Naive B cell (primary cell): Measurements from ENCODE around the gene DOCK4. TPM values are rescaled to one million over a fixed set of nuclear protein-coding genes. Genes with fewer than 3 reads are reported as not detected.
A peak's percentile ranks its signal among the peaks of the same experiment; 100 is the strongest.

Source experiments
- ATAC-seq, 2 donors: fragments of 150-1000 bp; cut with Tn5 transposase; 2 replicates each; pipeline ENCODE4 v1.10.0; 2021; ENCODE audit warnings: low read depth in 2 of 2, mild to moderate bottlenecking in 2 of 2, moderate library complexity in 2 of 2
- DNase-seq: peaks from one replicate; pipeline ENCODE4 v3.0.0; 2022
- H3K27ac Mint-ChIP-seq, 6 donors: one replicate each; pipeline ENCODE4 v1.8.0; 2020 to 2022; ENCODE audit warnings: mild to moderate bottlenecking in 6 of 6, mixed read lengths in 6 of 6, moderate library complexity in 5 of 6, inconsistent platforms in 2 of 6
- H3K27me3 Mint-ChIP-seq, 3 donors: one replicate each; pipeline ENCODE4 v1.8.0; 2021 to 2022; ENCODE audit warnings: mixed read lengths in 3 of 3, mild to moderate bottlenecking in 1 of 3
- H3K36me3 Mint-ChIP-seq, 2 donors: one replicate each; pipeline ENCODE4 v1.8.0; 2020 to 2022; ENCODE audit warnings: mixed read lengths in 2 of 2, inconsistent platforms in 1 of 2, mild to moderate bottlenecking in 1 of 2
- H3K4me1 Mint-ChIP-seq, 3 donors: one replicate each; pipeline ENCODE4 v1.8.0; 2020 to 2022; ENCODE audit warnings: mixed read lengths in 3 of 3, inconsistent platforms in 1 of 3, mild to moderate bottlenecking in 1 of 3, moderate library complexity in 1 of 3
- H3K4me3 Mint-ChIP-seq, 8 donors: one replicate each; pipeline ENCODE4 v1.8.0; 2020 to 2022; ENCODE audit warnings: mild to moderate bottlenecking in 8 of 8, mixed read lengths in 8 of 8, moderate library complexity in 8 of 8, inconsistent platforms in 2 of 8
- H3K9me3 Mint-ChIP-seq, 7 donors: one replicate each; pipeline ENCODE4 v1.8.0; 2020 to 2022; ENCODE audit warnings: mixed read lengths in 7 of 7, mild to moderate bottlenecking in 5 of 7, inconsistent platforms in 2 of 7, moderate library complexity in 1 of 7
- polyA plus RNA-seq, 6 donors: library from polyadenylated mRNA; unstranded; fragments of 300-500 nt; fragmentation: Illumina TruSeq; gene quantifications; one replicate each; pipeline ENCODE4 v1.2.3, GENCODE V29; 2021; ENCODE audit warnings: low read depth in 6 of 6

Gene DOCK4
- polyA plus RNA-seq, 6 donors from 2014 or later: 0.16 to 0.55 (median 0.28) TPM; not detected in 3

DNA sequence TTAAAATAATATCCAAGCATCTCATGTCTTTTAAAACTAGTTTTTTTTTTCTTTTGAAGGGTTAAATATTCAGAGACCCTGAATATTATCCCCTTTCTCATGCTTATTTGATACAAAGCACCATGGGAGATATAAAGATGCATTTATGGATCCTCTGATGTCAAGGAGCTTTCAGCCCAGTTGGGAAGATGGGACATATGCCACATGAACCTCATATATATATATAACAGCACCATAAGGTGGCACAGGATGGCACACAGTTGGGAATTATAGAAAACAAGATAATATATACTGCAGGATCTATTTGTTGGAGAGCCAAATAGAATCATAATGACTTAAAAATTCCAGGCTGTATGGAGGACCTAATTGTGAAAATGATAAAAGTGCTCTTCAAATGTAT is 458.5 kb downstream of the DOCK4 start:
- ATAC-seq (no peak), DNase-seq (no peak)
- Mint-ChIP-seq H3K36me3 (no peaks in the 10 kb centered on the region), H3K9me3 (peaks cover 0 to 4% (median 0%) of the 10 kb centered on the region in 7 donors), H3K4me3 (no peak overlapping the region), H3K27ac (no peak overlapping the region), H3K4me1 (no peaks in the 10 kb centered on the region), H3K27me3 (peaks cover 0 to 8% (median under 1%) of the 10 kb centered on the region in 3 donors)

DNA sequence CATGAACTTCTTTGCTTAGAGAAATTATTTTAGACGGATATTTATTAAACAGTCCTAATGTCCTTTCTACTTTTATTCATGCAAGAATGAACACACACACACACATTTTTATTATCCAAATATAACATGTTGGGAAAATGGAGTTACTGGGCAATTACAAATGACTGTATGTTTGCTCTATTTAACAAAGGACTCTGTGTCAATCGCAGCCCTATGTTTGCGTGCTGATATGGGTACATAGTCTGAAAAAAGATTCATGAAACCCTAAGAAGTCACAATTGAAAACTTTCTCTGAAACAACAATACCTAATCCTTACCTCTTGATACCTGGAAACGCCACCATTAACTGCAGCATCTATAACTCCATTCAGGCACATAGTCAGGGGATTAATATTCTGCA is 459.2 kb downstream of the DOCK4 start:
- Mint-ChIP-seq H3K27ac (no peak overlapping the region), H3K36me3 (no peaks in the 10 kb centered on the region), H3K9me3 (peaks cover 0 to 4% (median 0%) of the 10 kb centered on the region in 7 donors), H3K4me3 (no peak overlapping the region), H3K27me3 (peaks cover 0 to 8% (median 5%) of the 10 kb centered on the region in 3 donors), H3K4me1 (no peaks in the 10 kb centered on the region)
- ATAC-seq (no peak), DNase-seq (no peak)

DNA sequence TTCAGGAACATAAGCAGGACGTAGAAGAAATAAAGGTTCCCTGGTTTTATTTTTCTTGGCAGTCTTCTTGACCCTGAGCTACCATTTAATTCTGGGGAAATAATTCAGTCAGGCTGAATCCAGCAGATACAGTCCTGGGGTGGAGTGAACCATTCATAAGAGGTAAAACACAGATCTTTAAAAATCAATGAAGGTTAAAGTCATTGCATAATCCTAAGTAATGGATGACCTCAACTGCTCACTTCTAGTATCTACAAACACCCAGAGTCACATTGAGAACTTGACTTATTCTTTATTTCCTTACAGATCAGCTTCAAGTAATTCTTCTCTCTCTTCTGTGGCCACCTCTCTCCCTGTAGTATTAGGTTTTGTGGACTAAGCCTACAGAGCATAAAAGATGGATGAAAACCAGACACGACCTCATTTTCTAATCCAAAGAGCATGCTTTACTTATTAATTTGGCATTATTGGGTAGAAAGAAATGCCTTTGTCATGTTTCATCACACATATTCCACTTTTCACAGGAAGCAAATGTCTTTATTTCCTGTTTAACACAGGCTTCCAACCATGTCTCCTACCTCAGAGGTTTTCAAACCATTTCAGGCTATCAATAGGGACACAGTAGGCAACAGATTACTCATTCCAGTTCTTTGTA is 461.6 kb downstream of the DOCK4 start:
- Mint-ChIP-seq H3K27ac (no peak overlapping the region), H3K27me3 (peaks cover 0 to 8% (median 5%) of the 10 kb centered on the region in 3 donors), H3K9me3 (peaks cover 0 to 4% (median 0%) of the 10 kb centered on the region in 7 donors), H3K36me3 (no peaks in the 10 kb centered on the region), H3K4me3 (no peak overlapping the region), H3K4me1 (no peaks in the 10 kb centered on the region)
- no peak for DNase-seq
- ATAC-seq: no peak

DNA sequence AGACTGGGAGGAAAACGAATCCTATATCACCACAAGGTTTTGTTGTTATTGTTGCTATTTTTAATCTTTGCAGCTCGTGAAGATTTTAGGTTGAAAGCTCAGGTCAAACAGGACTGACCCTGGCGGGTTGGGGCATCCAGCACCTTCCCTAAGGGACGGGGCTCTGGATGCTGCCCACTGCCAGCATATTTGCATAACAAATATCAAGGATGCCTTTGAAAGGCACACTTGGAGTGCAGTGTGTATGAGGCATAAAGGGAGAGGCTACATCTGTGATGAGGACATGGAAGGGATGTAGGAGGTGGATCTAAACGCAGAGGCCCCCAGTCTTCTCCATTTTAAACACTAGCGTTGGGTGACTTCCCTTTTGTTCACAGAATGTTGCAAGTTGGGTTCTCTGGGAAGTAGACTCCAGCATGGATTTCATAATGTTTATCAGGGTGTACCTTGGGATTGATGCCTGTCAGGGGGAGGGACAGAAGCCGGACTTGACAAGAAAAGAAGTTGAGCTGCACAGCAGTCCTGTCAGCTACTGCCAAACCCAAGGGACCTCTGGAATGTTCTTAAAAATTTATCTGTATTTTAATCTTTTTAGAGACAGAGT is 462.9 kb downstream of the DOCK4 start:
- ATAC-seq (no peak), DNase-seq (no peak)
- peaks cover 0 to 2% (median 0%) of the 10 kb centered on the region in 7 donors for H3K9me3 Mint-ChIP-seq
- H3K27ac Mint-ChIP-seq: no peak overlapping the region
- no peaks in the 10 kb centered on the region for H3K4me1 Mint-ChIP-seq
- no peaks in the 10 kb centered on the region for H3K36me3 Mint-ChIP-seq
- H3K4me3 Mint-ChIP-seq: no peak overlapping the region
- H3K27me3 Mint-ChIP-seq: peaks cover 0 to 8% (median 5%) of the 10 kb centered on the region in 3 donors

DNA sequence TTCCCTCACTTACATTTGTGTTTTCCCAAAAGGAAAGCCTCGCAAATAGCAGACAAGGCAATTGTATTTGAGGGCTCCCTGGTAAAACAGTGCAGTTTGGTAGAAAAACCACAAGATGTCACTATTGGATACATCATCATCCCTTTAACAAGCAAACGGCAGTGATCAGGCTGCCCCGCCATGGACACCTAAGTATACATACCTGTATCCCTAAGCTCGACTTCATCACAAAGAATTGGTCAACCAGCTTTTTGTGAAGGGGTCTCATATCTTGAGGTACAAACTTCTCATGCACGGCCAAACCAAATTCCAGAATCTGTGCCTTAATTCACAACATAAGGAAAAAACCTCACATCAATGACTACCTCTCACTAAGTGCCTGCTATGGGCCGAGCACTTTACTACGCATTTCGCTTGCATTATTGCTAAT is 464.4 kb downstream of the DOCK4 start:
- DNase-seq (peak; percentile 33), ATAC-seq (peak; percentile 47 to 54)

DNA sequence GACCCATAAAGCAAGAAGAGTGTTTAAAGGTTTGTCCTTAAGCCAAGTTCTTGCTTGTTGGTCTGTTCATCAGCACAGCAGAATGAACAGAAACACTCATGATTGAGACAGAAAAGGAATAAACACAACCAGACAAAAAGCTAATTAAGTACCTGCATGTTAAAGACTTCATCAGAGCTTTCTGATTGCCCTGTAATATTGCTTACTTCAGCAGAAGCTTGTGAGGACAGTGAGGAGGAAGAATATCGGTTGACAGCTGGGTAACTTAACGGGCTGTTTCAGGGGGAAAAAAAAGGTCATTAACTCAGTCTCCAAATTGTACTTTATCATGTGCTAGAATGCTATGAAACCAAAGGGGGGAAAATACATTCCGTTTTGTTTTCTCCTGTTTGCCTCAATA is 465.3 kb downstream of the DOCK4 start:
- Mint-ChIP-seq H3K27me3 (peaks cover 0 to 14% (median 7%) of the 10 kb centered on the region in 3 donors), H3K9me3 (peaks cover 0 to 2% (median 0%) of the 10 kb centered on the region in 7 donors), H3K4me1 (no peaks in the 10 kb centered on the region), H3K27ac (no peak overlapping the region), H3K4me3 (no peak overlapping the region), H3K36me3 (no peaks in the 10 kb centered on the region)
- no peak for ATAC-seq
- no peak for DNase-seq

More for the DNA sequence above, 464.4 kb downstream of the DOCK4 start:
- Mint-ChIP-seq H3K4me1 (no peaks in the 10 kb centered on the region), H3K27ac (no peak overlapping the region), H3K27me3 (peaks cover 0 to 5% (median 4%) of the 10 kb centered on the region in 3 donors), H3K4me3 (no peak overlapping the region), H3K9me3 (peaks cover 0 to 2% (median 0%) of the 10 kb centered on the region in 7 donors), H3K36me3 (no peaks in the 10 kb centered on the region)

DNA sequence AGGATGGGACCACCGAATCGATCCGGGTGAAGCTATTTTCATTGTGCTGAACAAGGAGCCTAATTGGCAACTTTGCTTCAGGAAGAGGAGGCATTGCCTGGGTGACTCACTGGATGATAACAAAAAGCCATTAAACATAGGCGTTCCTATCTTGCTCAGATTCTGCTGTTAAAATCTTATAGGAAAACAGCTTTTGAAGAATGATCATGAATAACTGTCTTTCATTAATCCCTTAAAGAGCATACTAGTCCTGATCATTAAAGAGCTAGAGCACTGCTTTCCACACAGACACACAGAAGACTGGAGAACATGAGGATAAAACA is 469.7 kb downstream of the DOCK4 start:
- H3K9me3 Mint-ChIP-seq: no peaks in the 10 kb centered on the region
- DNase-seq (no peak), ATAC-seq (no peak)
- no peaks in the 10 kb centered on the region for H3K4me1 Mint-ChIP-seq
- H3K36me3 Mint-ChIP-seq: no peaks in the 10 kb centered on the region
- no peak overlapping the region for H3K4me3 Mint-ChIP-seq
- peaks cover 0 to 9% (median 8%) of the 10 kb centered on the region in 3 donors for H3K27me3 Mint-ChIP-seq
- H3K27ac Mint-ChIP-seq: no peak overlapping the region

DNA sequence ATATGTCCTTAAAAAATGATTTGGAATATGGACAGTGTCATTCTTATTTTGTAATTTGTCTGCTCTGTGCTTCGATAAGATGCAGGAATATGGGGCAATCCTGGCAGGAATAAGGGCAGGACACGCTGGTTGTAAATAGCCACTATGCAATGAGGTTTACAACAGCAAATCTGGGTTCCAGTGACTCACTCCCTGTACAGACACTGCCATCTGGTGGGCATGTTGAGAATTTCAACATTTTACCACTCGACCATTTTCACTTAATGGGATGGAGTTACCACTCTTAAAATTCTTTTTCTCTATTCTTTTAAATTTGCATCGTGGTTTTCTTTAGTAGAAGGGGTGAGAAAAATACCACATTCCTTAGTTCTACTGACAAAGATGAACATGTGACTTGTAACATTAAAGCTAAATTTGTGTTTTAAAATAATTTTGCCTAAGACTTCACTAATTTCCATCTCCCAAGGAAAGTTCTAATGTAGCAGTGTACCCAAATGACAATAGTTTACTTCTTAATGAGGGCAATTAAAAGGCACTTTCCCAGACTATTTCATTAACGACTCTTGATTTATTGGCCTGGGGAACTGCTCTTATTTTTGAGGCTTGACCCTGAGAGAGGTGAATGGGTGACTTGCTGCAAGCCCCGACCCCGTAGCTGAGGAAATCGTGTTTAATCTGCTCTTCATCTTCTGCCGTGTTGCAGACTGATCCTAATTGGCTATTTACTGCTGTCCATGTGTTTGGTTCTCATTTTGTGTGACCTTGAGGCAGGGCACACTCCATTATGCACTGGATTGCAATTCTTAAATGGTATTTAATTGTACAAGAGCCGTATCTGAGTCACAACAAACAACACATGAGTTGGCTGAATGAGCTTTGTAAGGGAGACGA is 470.3 kb downstream of the DOCK4 start:
- Mint-ChIP-seq H3K27ac (peak overlapping the region in 1 of 6 donors; percentile 24), H3K36me3 (no peaks in the 10 kb centered on the region), H3K4me1 (no peaks in the 10 kb centered on the region), H3K4me3 (no peak overlapping the region), H3K27me3 (peaks cover 0 to 9% (median 8%) of the 10 kb centered on the region in 3 donors), H3K9me3 (no peaks in the 10 kb centered on the region)
- ATAC-seq (no peak), DNase-seq (peak; percentile 34)

DNA sequence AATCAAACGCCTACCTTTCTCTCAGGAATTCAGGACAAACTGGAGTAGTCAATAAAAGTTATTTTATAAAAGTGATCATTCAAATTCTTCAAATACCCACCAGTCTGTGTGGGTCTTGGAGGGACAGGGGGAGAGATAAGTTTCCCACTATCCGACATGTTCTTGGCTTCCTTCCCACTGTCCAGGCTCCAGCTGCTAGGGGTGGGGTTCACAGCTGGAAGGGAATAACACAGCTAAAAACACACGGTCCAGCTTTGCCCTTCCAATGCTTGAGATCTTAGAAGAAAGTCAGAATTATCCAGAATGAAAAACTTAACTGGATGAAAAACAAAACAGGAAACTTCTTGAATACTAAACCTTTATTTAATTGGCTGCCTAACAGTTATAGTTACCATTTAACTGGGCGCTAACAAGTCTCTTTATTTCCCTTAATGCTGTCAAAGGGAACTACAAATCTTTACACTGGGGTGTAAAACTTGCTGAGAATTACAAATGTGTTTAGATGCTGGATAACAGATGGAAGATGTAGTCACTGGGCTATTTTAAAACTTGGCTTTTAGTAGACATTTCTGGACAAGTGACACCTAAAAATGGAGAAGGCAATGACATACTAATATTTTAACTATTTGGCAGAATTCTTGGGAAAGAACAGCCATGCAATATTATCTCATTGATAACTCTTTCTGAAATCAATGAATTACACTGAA is 471.1 kb downstream of the DOCK4 start:
- Mint-ChIP-seq H3K27me3 (peaks cover 0 to 9% (median 8%) of the 10 kb centered on the region in 3 donors), H3K4me3 (no peak overlapping the region), H3K4me1 (no peaks in the 10 kb centered on the region), H3K27ac (no peak overlapping the region), H3K36me3 (no peaks in the 10 kb centered on the region), H3K9me3 (no peaks in the 10 kb centered on the region)
- ATAC-seq (no peak), DNase-seq (no peak)

DNA sequence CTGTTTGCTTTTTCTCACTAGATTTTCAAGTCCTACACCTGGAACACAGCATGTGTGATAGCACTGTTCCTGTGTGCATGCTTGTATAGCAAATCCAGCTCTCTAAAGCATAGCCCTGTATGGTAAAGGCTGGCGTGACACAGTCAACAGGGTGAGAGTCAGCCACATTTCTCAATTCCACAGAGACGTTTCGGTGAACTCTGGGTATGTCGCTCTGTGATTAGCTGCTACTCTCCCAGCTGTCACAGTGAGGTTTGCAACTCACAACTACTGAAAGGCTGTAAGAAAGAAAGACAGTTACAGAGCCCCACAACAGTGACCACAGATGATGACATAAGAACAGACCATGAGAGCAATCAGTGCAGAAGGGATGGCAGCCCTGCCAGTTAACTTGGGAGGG is 473.3 kb downstream of the DOCK4 start:
- Mint-ChIP-seq H3K27me3 (peaks cover 0 to 9% (median 8%) of the 10 kb centered on the region in 3 donors), H3K9me3 (no peaks in the 10 kb centered on the region), H3K4me1 (no peaks in the 10 kb centered on the region), H3K27ac (no peak overlapping the region), H3K36me3 (no peaks in the 10 kb centered on the region), H3K4me3 (no peak overlapping the region)
- ATAC-seq (no peak), DNase-seq (no peak)

DNA sequence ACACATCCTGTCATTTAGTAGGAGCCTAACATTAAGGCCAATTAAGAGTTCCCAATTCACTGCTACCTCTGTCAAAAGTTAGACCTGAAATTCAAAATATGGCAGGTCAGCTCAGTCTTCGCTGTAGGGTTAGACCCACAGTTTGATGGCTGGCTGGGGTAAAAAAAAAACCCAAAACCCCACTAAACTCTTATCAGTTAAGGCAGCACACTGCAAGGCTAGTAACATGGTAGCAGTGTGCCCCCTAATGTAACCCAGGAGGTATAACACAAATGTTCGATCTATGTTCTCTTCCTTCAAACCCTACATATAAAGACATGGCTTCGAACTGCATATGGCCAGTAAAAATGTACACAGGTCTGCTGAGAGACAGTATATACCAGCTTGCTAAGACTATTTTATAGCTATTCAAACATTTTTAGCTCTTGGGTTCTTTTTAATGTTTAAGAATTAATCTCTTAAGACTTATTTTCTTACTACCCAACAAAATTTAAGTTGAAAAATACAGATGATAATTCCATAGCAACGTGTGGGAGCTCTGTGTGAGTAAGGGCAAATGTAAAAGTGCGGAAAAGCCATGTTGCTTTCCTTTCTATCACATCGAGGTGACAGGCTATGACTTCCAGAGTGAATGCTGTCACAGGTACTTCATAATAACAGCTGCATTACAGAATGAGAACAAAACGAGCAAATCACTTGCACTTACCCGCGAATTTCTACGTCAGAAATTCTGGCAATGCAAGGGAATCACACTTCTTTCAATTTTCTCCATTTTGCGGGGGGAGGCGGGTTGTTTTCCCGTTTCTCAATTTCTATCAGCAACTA is 475.5 kb downstream of the DOCK4 start:
- no peaks in the 10 kb centered on the region for H3K36me3 Mint-ChIP-seq
- no peaks in the 10 kb centered on the region for H3K9me3 Mint-ChIP-seq
- H3K4me1 Mint-ChIP-seq: no peaks in the 10 kb centered on the region
- no peak overlapping the region for H3K4me3 Mint-ChIP-seq
- H3K27ac Mint-ChIP-seq: no peak overlapping the region
- no peak for DNase-seq
- ATAC-seq: no peak
- no peaks in the 10 kb centered on the region for H3K27me3 Mint-ChIP-seq

DNA sequence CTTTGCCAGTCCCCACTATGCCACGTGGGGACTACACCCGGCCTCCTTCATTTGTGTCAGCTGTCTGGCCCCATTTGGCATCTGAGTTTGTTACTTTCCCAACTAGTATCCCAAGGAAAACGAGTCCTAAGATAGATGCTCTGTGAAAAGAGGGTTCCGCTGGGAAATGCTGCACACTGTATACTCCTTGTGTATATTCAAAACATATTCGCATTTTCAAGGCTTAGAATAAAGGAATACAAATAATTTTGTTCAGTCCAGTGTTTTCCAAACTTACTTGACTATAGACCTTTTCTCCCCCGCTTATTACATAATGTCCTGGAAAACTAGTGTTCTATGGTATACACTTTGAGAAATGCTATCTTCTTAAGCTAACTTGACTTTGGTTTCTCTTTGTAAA is 476.1 kb downstream of the DOCK4 start:
- Mint-ChIP-seq H3K27me3 (no peaks in the 10 kb centered on the region), H3K4me3 (no peak overlapping the region), H3K4me1 (no peaks in the 10 kb centered on the region), H3K27ac (no peak overlapping the region), H3K9me3 (no peaks in the 10 kb centered on the region), H3K36me3 (no peaks in the 10 kb centered on the region)
- ATAC-seq (no peak), DNase-seq (no peak)

DNA sequence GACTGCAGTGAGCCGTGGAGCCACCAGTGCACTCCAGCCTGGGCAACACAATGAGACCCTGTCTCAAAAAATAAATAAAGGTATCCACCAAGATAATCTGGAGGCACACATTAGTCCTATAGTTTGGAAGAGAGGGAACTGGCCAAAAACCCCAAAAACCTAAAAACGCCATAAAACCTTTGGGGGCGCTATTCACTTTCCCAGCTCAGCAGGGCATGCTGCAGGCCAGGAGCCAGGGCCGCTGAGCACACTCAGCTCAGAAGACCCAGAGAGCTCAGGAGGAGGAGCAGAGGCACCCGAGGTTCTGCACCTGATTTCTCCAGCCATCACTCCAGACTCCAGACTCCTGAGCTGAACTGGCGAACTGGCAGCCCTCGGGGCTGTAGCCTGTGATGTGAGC is 476.7 kb downstream of the DOCK4 start:
- Mint-ChIP-seq H3K4me3 (no peak overlapping the region), H3K27ac (no peak overlapping the region), H3K27me3 (no peaks in the 10 kb centered on the region), H3K9me3 (no peaks in the 10 kb centered on the region), H3K36me3 (no peaks in the 10 kb centered on the region), H3K4me1 (no peaks in the 10 kb centered on the region)
- DNase-seq: no peak
- ATAC-seq: no peak
